HG03439 (cell line): ENCODE measurements around the gene CCDC51.

Experiments used
- ATAC-seq: cut with Tn5 transposase; IDR thresholded peaks from one replicate; pipeline ENCODE4 v1.9.1; 2021; ENCODE audit warnings: mild to moderate bottlenecking, moderate library complexity; ENCODE audit not compliant: unreplicated experiment

Gene CCDC51

GRCh38 chr3:48387634-48388033, 52.3 kb downstream of the CCDC51 start:
- no peak for ATAC-seq
